Right cardiac atrium (tissue), 5 donors: ENCODE results near the gene GGA1. TPM values are rescaled to one million over a fixed set of nuclear protein-coding genes. Genes with fewer than 3 reads are reported as not detected.

Experiments used
- ATAC-seq, 2 donors: fragments of 200-7000 bp; cut with Tn5 transposase; one replicate each; pipeline versions ENCODE4 v1.8.0 to v1.9.1; 2020; ENCODE audit warnings: moderate library complexity in 2 of 2, mild to moderate bottlenecking in 1 of 2
- DNase-seq, 3 donors: peaks; one replicate each; pipeline ENCODE4 v3.0.0-alpha.2; 2020
- H3K27ac ChIP-seq: one replicate; pipeline ENCODE4 v1.5.1; 2013; ENCODE audit warnings: mild to moderate bottlenecking, low read length, control low read depth, moderate library complexity
- H3K27me3 ChIP-seq: one replicate; pipeline ENCODE4 v1.6.1; 2013; ENCODE audit not compliant: control insufficient read depth, insufficient read depth
- H3K4me1 ChIP-seq: one replicate; pipeline ENCODE4 v1.6.1; 2013; ENCODE audit warnings: low read length; ENCODE audit not compliant: control insufficient read depth, insufficient read depth
- H3K4me3 ChIP-seq: one replicate; pipeline ENCODE4 v1.5.1; 2013; ENCODE audit warnings: low read length, control low read depth
- H3K9me3 ChIP-seq: one replicate; pipeline ENCODE4 v1.6.1; 2013; ENCODE audit warnings: low read length; ENCODE audit not compliant: control insufficient read depth
- WGBS: extraction: QIAGEN DNeasy Blood & Tissue Kit; methylation state at CpG from one replicate; pipeline ENCODE4 v1.1.7; 2013; 5-methylcytosine and 5-hydroxymethylcytosine counted together
- intact Hi-C, 4 donors: fragments of 100-400 bp; cut with DNase I; formaldehyde crosslinking; loops; one replicate each; pipeline versions ENCODE4 v1.11.0 to v1.14.0; 2022 to 2023
- polyA plus RNA-seq: library from polyadenylated mRNA; stranded (reverse); fragments of 200-250 nt; gene quantifications from one replicate; pipeline ENCODE4 v1.2.3, GENCODE V29; 2013
- total RNA-seq, 4 donors: library from RNA; stranded (reverse); fragmentation: NEBNext Ultra II Directional; extraction: Animal tissue kit (Norgen Biotek cat#: 25700); gene quantifications; one replicate each; pipeline ENCODE4 v1.2.1, GENCODE V29; 2021
- donor health status: healthy with polysubstance abuse.
- donor health status: DM: no; HTN: yes; CAD: no.
- donor health status: DM: no; HTN: no; CAD: no.
- donor health status: DM: no; HTN: yes; CAD: no; lungs with severe emphysema.
- donor health status: DM: yes; HTN: yes; CAD: no.

The GGA1 gene
- total and polyA plus RNA-seq, 5 donors: 23.3 to 29.0 (median 26.3) TPM

DNA sequence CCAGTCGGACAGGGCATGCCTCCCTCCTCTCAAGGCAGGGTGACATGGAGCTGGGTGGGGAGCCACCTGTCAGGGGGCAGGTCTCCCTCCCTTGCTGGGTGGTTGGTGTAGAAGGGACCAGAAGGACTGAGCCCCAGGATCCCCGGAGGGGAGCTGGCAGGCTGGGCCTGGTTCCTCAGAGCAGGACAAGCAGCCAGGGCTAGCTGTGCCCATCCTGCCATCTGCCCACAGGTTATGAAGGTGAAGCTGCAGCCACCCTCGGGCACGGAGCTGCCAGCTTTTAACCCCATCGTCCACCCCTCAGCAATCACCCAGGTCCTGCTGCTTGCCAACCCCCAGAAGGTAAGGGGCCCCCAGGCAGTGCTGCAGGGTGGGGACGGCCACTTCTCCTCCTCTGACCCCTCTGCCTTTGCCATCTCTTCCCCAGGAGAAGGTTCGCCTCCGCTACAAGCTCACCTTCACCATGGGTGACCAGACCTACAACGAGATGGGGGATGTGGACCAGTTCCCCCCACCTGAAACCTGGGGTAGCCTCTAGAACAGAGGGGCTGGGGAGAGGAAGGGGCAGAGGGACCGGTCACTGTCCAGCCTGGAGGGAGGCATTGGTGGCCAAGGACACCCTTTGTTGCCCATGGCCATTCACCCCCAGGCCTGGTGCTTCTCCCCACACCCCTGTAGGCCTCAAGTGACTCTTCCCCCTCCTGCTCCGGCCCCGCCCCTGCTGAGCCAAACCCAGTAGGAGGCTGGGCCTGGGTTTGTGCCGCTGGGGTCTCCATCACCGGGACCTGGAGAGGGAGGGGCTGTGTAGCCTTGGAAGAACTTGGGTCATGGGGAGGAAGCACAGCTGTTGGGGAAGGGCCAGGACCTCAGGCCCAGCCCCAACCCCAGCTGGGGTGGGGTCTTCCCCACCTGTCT is 23.8 kb downstream of the GGA1 start:
- Histone ChIP-seq H3K9me3 (no peaks in the 10 kb centered on the region), H3K4me3 (no peak overlapping the region), H3K27me3 (no peaks in the 10 kb centered on the region), H3K4me1 (peaks cover 14% of the 10 kb centered on the region), H3K27ac (peak overlapping the region; percentile 82)
- intact Hi-C loops: no loop called here
- peak in 1 of 3 donors; percentile 81 for DNase-seq
- ATAC-seq: no peak
- 74% methylated on average over 14 of the region's 14 CpGs for WGBS

DNA sequence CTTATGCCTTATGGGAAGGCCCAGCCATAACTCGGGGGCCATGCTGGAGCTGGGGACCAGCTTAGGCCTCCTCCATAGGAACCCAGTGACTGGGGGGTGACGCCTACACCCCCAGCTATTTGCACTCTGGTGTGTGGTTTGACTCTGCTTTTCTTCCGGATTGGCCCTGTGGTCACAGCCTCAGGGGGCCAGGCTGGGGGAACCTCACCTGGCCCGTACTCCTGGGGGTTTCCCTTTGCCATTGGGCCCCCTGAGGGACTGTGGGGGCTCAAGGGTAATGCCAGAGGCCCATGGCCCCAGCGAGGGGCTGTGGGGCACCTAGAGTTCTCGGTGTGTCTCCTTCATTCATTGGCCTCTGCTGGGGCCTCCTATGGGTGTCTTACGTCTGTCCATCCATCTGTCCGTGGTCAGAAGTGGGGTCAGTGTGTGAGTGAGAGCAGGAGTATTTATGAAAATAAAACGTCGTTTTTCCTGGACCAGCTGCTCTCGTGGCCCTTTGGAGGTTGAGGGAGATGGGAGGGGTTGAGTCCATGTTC is 24.5 kb downstream of the GGA1 start:
- Histone ChIP-seq H3K4me1 (peaks cover 14% of the 10 kb centered on the region), H3K9me3 (no peaks in the 10 kb centered on the region), H3K27me3 (no peaks in the 10 kb centered on the region), H3K4me3 (no peak overlapping the region), H3K27ac (peak overlapping the region; percentile 82)
- intact Hi-C loops: no loop called here
- WGBS: 35% methylated on average over 11 of the region's 11 CpGs
- DNase-seq: no peak
- no peak for ATAC-seq

DNA sequence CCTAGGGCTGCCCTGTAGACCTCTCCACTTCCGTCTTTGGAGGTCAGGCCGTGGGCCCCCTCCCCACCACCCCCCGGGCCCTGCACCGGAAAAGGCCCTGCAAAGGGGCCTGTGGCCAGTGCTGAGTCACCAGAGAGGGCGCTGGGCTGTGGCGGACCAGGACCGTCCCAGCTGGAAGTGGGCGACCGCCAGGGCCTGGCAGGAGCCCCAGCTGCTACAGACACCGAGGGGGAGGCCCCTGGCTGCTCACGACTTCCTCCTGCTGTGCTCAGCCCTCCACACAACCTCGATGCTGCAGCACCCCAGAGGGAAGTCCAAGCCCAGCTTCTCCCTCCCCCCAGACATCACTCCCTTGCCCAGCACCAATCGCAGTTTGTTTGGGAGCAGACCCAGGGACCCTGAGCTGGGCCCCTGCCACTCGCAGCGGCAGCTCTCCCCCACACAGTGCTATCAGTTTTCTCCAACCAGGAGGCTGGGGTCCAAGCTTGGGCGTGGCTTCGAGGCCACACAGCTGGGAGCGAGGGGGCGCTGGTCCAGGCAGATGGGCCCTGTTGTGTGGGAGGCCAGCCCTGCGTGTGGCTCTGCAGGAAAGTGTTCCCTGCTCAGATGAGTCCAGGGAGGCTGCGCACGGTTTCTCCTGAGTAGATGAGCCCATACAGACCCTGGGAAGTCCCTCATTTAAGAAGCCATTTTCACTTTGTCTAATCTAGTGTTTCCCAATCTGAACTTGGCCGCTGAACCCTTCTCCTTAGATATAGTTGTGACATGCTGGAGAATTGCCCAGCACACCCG is 25.2 kb downstream of the GGA1 start:
- 2% methylated on average over 24 of the region's 24 CpGs for WGBS
- Histone ChIP-seq H3K27ac (peak overlapping the region; percentile 82), H3K9me3 (no peaks in the 10 kb centered on the region), H3K4me3 (no peak overlapping the region), H3K27me3 (no peaks in the 10 kb centered on the region), H3K4me1 (peaks cover 14% of the 10 kb centered on the region)
- DNase-seq: peak; percentile 93 to 98 (median 98)
- intact Hi-C loops: no loop called here
- ATAC-seq: peak; percentile 86 to 87

DNA sequence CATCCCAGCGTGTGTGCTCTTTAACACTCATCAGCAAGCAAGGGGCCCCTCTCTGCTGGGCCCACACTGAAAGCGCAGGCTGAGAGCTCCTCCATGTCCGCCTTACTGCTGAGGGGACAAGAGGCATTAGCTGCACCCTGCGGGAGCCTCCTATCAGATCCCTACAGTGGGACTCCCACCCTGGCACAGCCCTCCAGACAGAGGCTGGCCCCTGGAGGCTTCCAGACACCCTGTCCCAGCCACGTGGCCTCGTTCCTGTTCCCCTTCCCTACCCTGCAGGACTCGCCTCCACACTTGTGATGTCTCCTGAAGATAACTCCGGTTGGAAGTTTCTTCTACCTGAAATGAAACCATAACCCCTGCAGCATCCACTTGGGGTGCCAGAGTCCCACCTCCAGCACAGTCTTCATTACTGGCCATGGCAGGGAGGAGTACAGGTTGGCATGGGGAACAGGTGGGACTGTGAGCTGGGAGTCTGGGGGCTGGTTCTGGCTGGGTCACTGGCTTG is 25.8 kb downstream of the GGA1 start:
- peak; percentile 39 to 44 for ATAC-seq
- H3K9me3 ChIP-seq: no peaks in the 10 kb centered on the region
- H3K4me1 ChIP-seq: peaks cover 14% of the 10 kb centered on the region
- WGBS: 12% methylated on average over 8 of the region's 8 CpGs
- DNase-seq: peak in 1 of 3 donors; percentile 80
- H3K27ac ChIP-seq: peak overlapping the region; percentile 82
- no peak overlapping the region for H3K4me3 ChIP-seq
- no peaks in the 10 kb centered on the region for H3K27me3 ChIP-seq
- intact Hi-C loops: no loop called here

DNA sequence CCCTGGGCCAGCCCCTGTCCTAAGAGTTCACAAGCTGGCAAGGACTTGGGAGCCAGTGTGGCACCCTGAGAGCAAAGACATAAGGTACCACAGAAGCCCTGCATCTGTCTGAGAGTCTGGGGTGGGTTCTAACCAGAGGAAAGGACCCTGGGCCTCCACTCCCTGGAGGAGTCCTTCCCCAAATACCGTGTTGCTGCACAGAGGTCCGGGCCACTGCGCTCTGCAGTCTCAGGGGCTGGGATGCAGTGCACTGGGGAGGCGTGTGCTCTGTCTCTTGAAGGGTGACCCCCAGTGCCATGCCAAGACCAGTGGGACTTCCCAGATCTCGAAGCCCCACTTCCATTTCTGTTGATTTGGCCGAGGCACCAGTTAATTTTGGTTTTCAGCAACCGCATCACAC is 26.5 kb downstream of the GGA1 start:
- ATAC-seq (no peak), DNase-seq (no peak)
- H3K4me3 ChIP-seq: no peak overlapping the region
- H3K27me3 ChIP-seq: no peaks in the 10 kb centered on the region
- peaks cover 14% of the 10 kb centered on the region for H3K4me1 ChIP-seq
- intact Hi-C loops: no loop called here
- no peak overlapping the region for H3K27ac ChIP-seq
- no peaks in the 10 kb centered on the region for H3K9me3 ChIP-seq
- WGBS: 86% methylated on average over 7 of the region's 7 CpGs

DNA sequence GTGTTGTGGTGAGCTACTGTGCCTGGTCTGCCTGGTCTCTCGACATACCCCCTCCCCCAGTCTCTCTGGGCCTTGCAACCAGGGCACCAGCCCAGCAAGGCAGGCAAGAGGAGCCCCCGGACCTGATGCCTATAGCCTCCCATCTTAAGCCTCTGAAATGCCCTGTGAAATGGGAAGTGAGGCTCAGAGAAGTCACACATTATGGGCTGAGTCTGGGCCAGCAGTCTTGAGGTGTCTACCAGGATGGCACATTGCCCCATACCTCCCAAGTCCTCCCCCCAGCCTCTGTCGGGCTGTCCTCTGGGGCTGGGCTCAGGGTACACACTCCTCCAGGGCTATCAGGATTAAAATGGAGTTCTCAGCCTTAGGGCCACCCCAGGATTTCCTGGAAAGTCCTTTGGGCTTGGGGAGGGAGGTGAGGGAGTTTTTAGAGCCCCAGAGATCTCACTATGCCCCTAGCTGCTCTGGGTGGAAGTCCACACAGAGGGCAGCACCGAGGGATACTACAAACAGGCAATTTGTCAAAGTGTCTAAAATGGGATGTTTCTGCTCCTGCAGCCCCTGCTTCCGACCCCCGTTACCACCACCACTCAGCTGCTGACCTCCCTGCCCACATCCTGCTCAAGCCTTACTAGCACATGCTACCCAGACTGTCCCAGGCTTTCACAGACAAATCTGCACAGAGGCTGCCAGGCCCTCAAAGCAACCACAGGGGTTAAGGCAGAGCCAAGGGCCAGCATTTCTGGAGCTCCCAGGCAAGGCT is 27.7 kb downstream of the GGA1 start:
- WGBS: 67% methylated on average over 6 of the region's 6 CpGs
- H3K27ac ChIP-seq: no peak overlapping the region
- intact Hi-C loops: no loop called here
- no peak for DNase-seq
- ATAC-seq: no peak
- peaks cover 14% of the 10 kb centered on the region for H3K4me1 ChIP-seq
- no peak overlapping the region for H3K4me3 ChIP-seq
- H3K9me3 ChIP-seq: no peaks in the 10 kb centered on the region
- H3K27me3 ChIP-seq: no peaks in the 10 kb centered on the region

DNA sequence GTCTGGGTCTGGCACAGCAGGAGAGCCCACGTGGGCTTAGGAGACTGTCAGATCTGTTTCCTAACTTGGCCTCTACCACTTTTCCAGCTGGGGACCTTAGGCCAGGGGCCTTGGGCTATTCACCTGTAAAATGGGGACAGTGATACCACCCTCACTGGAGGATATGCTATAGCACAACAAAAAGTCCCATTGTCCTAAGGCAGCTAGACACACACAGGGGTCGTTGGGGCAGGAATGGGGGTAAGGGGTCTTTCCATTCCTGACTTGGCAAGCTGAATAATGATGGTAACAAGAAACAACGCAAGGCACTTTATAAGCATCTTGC is 28.3 kb downstream of the GGA1 start:
- 67% methylated on average over 3 of the region's 3 CpGs for WGBS

DNA sequence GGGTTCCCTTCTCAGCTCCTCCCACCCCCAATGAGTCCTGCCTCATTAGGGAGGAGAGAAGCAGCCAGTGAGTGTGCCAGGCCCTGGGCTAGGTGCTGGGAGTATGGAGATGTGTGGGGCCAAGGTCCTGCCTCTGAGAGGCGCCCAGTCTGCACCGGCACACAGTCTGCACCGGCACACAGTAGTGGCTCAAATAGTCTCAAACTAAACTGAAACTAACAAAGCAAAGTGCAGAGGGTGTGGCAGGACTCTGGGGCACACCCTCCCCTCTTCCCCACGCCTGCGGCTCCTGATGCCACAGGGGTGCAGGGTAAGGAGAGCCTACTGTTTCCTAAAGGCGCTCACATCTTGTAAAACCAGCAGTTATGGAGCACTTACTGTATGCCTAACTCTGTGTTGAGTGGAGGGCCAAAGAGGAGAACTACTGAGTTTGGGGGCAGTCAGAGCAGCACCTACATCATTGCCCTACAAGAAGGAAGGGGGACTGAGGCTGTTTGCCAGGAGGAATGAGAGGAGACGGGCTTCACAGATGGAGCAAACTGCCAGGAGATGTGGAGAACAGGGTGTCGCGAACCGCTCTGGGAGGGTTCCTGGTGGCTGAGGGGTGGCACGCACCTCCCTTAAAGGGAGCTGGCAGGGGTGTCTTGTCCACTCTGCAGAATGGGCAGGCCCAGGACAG is 29.9 kb downstream of the GGA1 start:
- intact Hi-C loops: no loop called here
- 59% methylated on average over 11 of the region's 11 CpGs for WGBS
- no peaks in the 10 kb centered on the region for H3K9me3 ChIP-seq
- H3K27me3 ChIP-seq: no peaks in the 10 kb centered on the region
- H3K27ac ChIP-seq: no peak overlapping the region
- no peak for ATAC-seq
- no peak overlapping the region for H3K4me3 ChIP-seq
- H3K4me1 ChIP-seq: peaks cover 13% of the 10 kb centered on the region
- no peak for DNase-seq

More for the DNA sequence above, 28.3 kb downstream of the GGA1 start:
- DNase-seq: no peak
- Histone ChIP-seq H3K4me1 (peaks cover 14% of the 10 kb centered on the region), H3K9me3 (no peaks in the 10 kb centered on the region), H3K4me3 (no peak overlapping the region), H3K27ac (no peak overlapping the region), H3K27me3 (no peaks in the 10 kb centered on the region)
- intact Hi-C loops: no loop called here
- no peak for ATAC-seq

DNA sequence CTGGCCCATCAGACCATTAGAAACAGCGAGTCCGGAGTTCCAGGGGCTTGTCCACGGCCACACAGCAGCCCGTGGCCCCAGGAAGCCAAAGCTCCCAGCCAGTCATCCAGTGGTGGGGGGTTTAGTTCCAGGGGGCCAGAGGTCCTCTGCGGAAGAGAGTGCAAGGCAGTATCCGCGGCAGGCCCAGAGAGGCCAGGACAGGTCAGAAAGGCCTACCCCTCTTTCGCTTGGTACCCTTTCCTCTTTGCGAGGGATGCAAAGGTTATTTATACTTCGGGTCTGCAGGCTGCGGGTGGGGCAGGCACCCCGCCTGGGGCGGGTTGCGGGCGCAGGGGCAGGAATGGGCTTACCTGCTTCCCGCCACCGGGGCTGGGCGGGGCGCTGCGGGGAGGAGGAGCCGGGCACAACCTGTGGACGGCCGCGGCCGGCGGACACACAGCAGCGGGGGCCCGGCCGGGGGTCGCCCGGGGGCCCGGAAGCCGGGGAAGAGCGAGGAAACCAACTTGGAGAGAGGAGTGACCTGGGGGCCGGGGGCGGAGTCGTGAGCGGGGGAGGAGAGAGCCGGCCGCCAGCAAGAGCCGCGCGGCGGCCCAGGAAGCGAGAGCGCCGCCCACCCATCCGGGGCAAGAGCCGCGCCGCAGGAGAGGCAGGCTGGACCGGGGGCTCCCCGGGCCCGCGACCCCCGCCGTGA is 30.6 kb downstream of the GGA1 start, which contains the start of gene SH3BP1:
Gene SH3BP1 (plus strand): TSS at position 600 of the 691 bp plus-strand sequence. CDS start 119 bp downstream, outside the sequence.
- H3K9me3 ChIP-seq: no peaks in the 10 kb centered on the region
- peak; percentile 17 to 19 for ATAC-seq
- intact Hi-C loops: no loop called here

More for the DNA sequence above, 30.6 kb downstream of the GGA1 start, which contains the start of gene SH3BP1:
- H3K4me3 ChIP-seq: peak within 1 kb of the TSS; percentile 63
- 7% methylated on average over 57 of the region's 57 CpGs for WGBS
- peak; percentile 58 to 89 (median 88) for DNase-seq
- H3K4me1 ChIP-seq: peaks cover 7% of the 10 kb centered on the region
- no peaks in the 10 kb centered on the region for H3K27me3 ChIP-seq
- no peak within 1 kb of the TSS for H3K27ac ChIP-seq
